ENCODE measurements around the gene EPC2.

EPC2 gene

DNA sequence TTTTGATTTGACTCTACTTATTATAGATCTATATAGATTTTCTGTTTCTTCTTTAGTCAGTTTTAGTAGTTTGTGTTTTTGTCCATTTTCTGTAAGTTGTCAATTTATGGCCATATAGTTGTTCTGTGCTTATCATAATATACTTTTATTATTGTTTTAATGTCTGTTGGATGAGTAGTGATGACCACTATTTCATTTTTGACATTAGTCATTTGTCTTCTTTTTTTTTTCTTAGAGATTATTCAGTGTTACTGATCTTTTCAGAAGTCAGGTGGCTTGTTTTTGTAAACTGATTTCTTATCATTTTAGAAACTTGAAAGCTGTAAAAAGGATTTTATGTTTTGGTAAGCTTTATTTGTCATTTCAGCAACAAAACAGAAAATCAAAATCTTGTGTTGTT, 57.3 kb downstream of the EPC2 start:
- no peaks in the 10 kb centered on the region for H3K27me3 ChIP-seq (ENCODE audit: control insufficient read depth in 1 of 2, insufficient read depth in 2 of 2, low read length in 2 of 2)
- H3K36me3 ChIP-seq (ENCODE audit: control insufficient read depth in 2 of 2, insufficient read depth in 2 of 2, low read length in 2 of 2): peaks cover 2 to 3% of the 10 kb centered on the region in 2 donors
- no peak overlapping the region for H3K27ac ChIP-seq (ENCODE audit: low read length)
- no peak overlapping the region for H3K4me3 ChIP-seq (ENCODE audit: low read length in 2 of 2)
- peaks cover 0 to 7% of the 10 kb centered on the region in 2 donors for H3K9me3 ChIP-seq (ENCODE audit: control insufficient read depth in 2 of 2, low read length in 2 of 2)
- H3K4me1 ChIP-seq (ENCODE audit: control insufficient read depth, insufficient read depth, low read length): no peaks in the 10 kb centered on the region
- H3K9ac ChIP-seq (ENCODE audit: low read length in 2 of 2): no peak overlapping the region

DNA sequence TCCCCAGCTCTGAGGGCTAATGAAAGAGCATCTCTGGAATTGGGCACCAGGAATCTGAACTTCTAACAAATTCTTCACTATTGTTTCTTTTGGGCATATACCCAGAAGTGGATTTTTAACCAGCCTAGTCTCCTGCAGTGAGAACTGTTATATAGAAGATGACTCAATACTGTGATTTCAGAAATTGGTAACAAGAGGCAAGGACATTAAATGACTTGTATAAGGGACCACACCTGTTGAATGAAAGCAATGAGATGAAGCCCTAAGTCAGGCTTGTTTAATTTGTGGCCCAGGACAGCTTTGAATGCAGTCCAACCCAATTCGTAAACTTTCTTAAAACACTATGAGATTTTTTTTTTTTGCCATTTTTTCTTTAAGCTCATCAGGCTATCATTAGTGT, 57.9 kb downstream of the EPC2 start:
- H3K27ac ChIP-seq (ENCODE audit: low read length): no peak overlapping the region
- H3K9ac ChIP-seq (ENCODE audit: low read length in 2 of 2): no peak overlapping the region
- H3K9me3 ChIP-seq (ENCODE audit: control insufficient read depth in 2 of 2, low read length in 2 of 2): peaks cover 0 to 7% of the 10 kb centered on the region in 2 donors
- H3K4me3 ChIP-seq (ENCODE audit: low read length in 2 of 2): no peak overlapping the region
- H3K4me1 ChIP-seq (ENCODE audit: control insufficient read depth, insufficient read depth, low read length): no peaks in the 10 kb centered on the region
- peaks cover 2 to 3% of the 10 kb centered on the region in 2 donors for H3K36me3 ChIP-seq (ENCODE audit: control insufficient read depth in 2 of 2, insufficient read depth in 2 of 2, low read length in 2 of 2)
- no peaks in the 10 kb centered on the region for H3K27me3 ChIP-seq (ENCODE audit: control insufficient read depth in 1 of 2, insufficient read depth in 2 of 2, low read length in 2 of 2)

DNA sequence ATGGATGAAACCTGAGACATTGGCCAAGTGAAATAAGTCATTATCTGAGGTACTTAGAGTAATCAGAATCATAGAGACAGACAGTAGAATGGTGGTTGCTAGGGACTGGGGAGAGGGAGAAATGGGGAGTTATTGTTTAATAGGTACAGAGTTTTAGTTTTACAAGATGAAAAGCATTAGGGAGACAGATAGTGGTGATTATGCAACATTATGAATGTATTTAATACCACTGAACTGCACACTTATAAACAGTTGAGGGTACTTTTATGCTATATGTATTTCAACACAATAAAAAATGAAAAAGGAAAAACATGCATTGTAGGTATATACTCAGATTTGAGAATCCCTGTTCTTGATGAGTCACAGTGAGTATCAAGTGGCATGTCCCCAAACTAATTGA, 59.7 kb downstream of the EPC2 start:
- Histone ChIP-seq H3K36me3 (ENCODE audit: control insufficient read depth in 2 of 2, insufficient read depth in 2 of 2, low read length in 2 of 2) (peaks cover 2 to 3% of the 10 kb centered on the region in 2 donors), H3K4me3 (ENCODE audit: low read length in 2 of 2) (no peak overlapping the region), H3K9me3 (ENCODE audit: control insufficient read depth in 2 of 2, low read length in 2 of 2) (peaks cover 0 to 7% of the 10 kb centered on the region in 2 donors), H3K27me3 (ENCODE audit: control insufficient read depth in 1 of 2, insufficient read depth in 2 of 2, low read length in 2 of 2) (no peaks in the 10 kb centered on the region), H3K27ac (ENCODE audit: low read length) (no peak overlapping the region), H3K4me1 (ENCODE audit: control insufficient read depth, insufficient read depth, low read length) (no peaks in the 10 kb centered on the region), H3K9ac (ENCODE audit: low read length in 2 of 2) (no peak overlapping the region)

DNA sequence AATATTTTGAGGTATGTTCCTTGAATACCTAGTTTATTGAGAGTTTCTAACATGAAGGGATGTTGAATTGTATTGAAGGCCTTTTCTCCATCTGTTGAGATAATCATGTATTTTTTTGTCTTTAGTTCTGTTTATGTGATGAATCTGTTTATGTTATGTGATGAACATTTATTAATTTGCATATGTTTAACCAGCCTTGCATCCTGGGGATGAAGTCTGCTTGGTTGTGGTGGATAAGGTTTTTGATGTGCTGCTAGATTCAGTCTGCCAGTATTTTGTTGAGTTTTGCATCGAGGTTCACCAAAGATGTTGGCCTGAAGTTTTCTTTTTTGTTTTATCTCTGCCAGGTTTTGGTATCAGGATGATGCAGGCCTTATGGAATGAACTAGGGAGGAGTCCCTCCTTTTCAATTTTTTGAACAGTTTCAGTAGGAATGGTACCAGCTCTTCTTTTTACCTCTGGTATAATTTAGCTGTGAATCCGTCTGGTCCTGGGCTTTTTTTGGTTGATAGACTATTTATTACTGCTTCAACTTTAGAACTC, 71.9 kb downstream of the EPC2 start:
- no peaks in the 10 kb centered on the region for H3K27me3 ChIP-seq (ENCODE audit: control insufficient read depth in 1 of 2, insufficient read depth in 2 of 2, low read length in 2 of 2)
- H3K9me3 ChIP-seq (ENCODE audit: control insufficient read depth in 2 of 2, low read length in 2 of 2): no peaks in the 10 kb centered on the region
- peaks cover 2% of the 10 kb centered on the region for H3K4me1 ChIP-seq (ENCODE audit: control insufficient read depth, insufficient read depth, low read length)
- no peak overlapping the region for H3K27ac ChIP-seq (ENCODE audit: low read length)
- H3K36me3 ChIP-seq (ENCODE audit: control insufficient read depth in 2 of 2, insufficient read depth in 2 of 2, low read length in 2 of 2): no peaks in the 10 kb centered on the region
- H3K4me3 ChIP-seq (ENCODE audit: low read length in 2 of 2): no peak overlapping the region
- H3K9ac ChIP-seq (ENCODE audit: low read length in 2 of 2): no peak overlapping the region

GRCh38 chr2:148718039-148718438, 73.5 kb downstream of the EPC2 start:
- Histone ChIP-seq H3K27me3 (ENCODE audit: control insufficient read depth in 1 of 2, insufficient read depth in 2 of 2, low read length in 2 of 2) (no peaks in the 10 kb centered on the region), H3K27ac (ENCODE audit: low read length) (no peak overlapping the region), H3K36me3 (ENCODE audit: control insufficient read depth in 2 of 2, insufficient read depth in 2 of 2, low read length in 2 of 2) (no peaks in the 10 kb centered on the region), H3K9me3 (ENCODE audit: control insufficient read depth in 2 of 2, low read length in 2 of 2) (no peaks in the 10 kb centered on the region), H3K9ac (ENCODE audit: low read length in 2 of 2) (no peak overlapping the region), H3K4me1 (ENCODE audit: control insufficient read depth, insufficient read depth, low read length) (peaks cover 5% of the 10 kb centered on the region), H3K4me3 (ENCODE audit: low read length in 2 of 2) (no peak overlapping the region)

DNA sequence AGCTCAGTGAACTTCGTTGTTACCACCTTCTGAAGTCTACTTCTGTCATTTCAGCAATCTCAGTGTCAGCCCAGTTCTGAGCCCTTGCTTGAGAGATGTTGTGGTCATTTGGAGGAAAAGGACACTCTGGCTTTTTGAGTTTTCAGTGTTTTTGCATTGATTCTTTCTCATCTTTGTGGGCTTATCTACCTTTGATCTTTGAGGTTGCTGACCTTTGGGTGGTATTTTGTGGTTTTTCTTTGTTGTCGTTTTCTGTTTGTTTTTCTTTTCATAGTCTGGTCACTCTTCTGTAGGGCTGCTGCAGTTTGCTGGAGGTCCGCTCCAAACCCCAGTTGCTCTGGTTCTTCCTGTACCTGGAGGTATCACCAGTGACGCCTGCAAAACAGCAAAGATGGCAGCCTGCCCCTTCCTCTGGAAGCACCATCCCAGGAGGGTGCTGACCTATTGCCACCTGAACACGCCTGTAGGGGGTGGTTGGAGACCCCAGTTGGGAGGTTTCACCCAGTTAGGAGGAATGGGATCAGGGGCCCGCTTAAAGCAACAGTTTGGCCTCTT, 74.7 kb downstream of the EPC2 start:
- H3K4me3 ChIP-seq (ENCODE audit: low read length in 2 of 2): no peak overlapping the region
- no peaks in the 10 kb centered on the region for H3K9me3 ChIP-seq (ENCODE audit: control insufficient read depth in 2 of 2, low read length in 2 of 2)
- H3K9ac ChIP-seq (ENCODE audit: low read length in 2 of 2): no peak overlapping the region
- H3K36me3 ChIP-seq (ENCODE audit: control insufficient read depth in 2 of 2, insufficient read depth in 2 of 2, low read length in 2 of 2): no peaks in the 10 kb centered on the region
- H3K27ac ChIP-seq (ENCODE audit: low read length): no peak overlapping the region
- no peaks in the 10 kb centered on the region for H3K27me3 ChIP-seq (ENCODE audit: control insufficient read depth in 1 of 2, insufficient read depth in 2 of 2, low read length in 2 of 2)
- H3K4me1 ChIP-seq (ENCODE audit: control insufficient read depth, insufficient read depth, low read length): peaks cover 5% of the 10 kb centered on the region

DNA sequence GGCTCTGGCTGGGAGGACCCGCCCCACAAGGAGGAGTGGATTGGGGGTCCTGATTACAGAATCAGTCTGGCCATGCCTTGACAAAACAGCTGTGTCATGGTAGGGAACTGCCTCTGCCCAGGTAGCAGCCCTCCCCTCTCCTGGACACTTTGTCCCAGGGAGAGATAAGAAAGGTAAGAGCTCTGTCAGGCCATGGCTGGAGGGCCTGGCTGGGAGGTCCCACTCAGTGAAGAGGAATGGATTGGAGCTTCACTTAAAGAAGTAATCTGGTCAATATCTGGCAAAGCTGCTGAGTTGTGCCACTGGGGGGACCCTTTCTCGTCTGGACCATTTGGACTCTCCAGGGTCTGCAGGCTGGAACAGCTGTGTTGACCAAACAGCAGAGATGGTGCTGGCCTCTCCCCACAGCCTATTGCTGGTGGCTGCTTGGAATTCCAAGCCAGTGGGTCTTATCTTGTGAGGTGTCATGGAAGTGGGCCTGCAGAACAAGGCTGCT, 75.4 kb downstream of the EPC2 start:
- Histone ChIP-seq H3K27ac (ENCODE audit: low read length) (no peak overlapping the region), H3K36me3 (ENCODE audit: control insufficient read depth in 2 of 2, insufficient read depth in 2 of 2, low read length in 2 of 2) (no peaks in the 10 kb centered on the region), H3K27me3 (ENCODE audit: control insufficient read depth in 1 of 2, insufficient read depth in 2 of 2, low read length in 2 of 2) (no peaks in the 10 kb centered on the region), H3K4me1 (ENCODE audit: control insufficient read depth, insufficient read depth, low read length) (peaks cover 5% of the 10 kb centered on the region), H3K9ac (ENCODE audit: low read length in 2 of 2) (no peak overlapping the region), H3K9me3 (ENCODE audit: control insufficient read depth in 2 of 2, low read length in 2 of 2) (no peaks in the 10 kb centered on the region), H3K4me3 (ENCODE audit: low read length in 2 of 2) (peak overlapping the region in 1 of 2 donors; percentile 67)

GRCh38 chr2:148720501-148721001, 76.0 kb downstream of the EPC2 start:
- H3K9ac ChIP-seq (ENCODE audit: low read length in 2 of 2): no peak overlapping the region
- H3K4me1 ChIP-seq (ENCODE audit: control insufficient read depth, insufficient read depth, low read length): peaks cover 5% of the 10 kb centered on the region
- H3K9me3 ChIP-seq (ENCODE audit: control insufficient read depth in 2 of 2, low read length in 2 of 2): no peaks in the 10 kb centered on the region
- no peak overlapping the region for H3K27ac ChIP-seq (ENCODE audit: low read length)
- H3K27me3 ChIP-seq (ENCODE audit: control insufficient read depth in 1 of 2, insufficient read depth in 2 of 2, low read length in 2 of 2): no peaks in the 10 kb centered on the region
- H3K4me3 ChIP-seq (ENCODE audit: low read length in 2 of 2): peak overlapping the region in 1 of 2 donors; percentile 67
- no peaks in the 10 kb centered on the region for H3K36me3 ChIP-seq (ENCODE audit: control insufficient read depth in 2 of 2, insufficient read depth in 2 of 2, low read length in 2 of 2)

- peaks cover 5% of the 10 kb centered on the region for H3K4me1 ChIP-seq (ENCODE audit: control insufficient read depth, insufficient read depth, low read length)
- no peaks in the 10 kb centered on the region for H3K9me3 ChIP-seq (ENCODE audit: control insufficient read depth in 2 of 2, low read length in 2 of 2)
- no peaks in the 10 kb centered on the region for H3K36me3 ChIP-seq (ENCODE audit: control insufficient read depth in 2 of 2, insufficient read depth in 2 of 2, low read length in 2 of 2)
- no peak overlapping the region for H3K9ac ChIP-seq (ENCODE audit: low read length in 2 of 2)
- H3K4me3 ChIP-seq (ENCODE audit: low read length in 2 of 2): no peak overlapping the region
- no peak overlapping the region for H3K27ac ChIP-seq (ENCODE audit: low read length)
- no peaks in the 10 kb centered on the region for H3K27me3 ChIP-seq (ENCODE audit: control insufficient read depth in 1 of 2, insufficient read depth in 2 of 2, low read length in 2 of 2)
These were observed 77.0 kb downstream of the EPC2 start for GRCh38 chr2:148721520-148721931.

- H3K36me3 ChIP-seq (ENCODE audit: control insufficient read depth in 2 of 2, insufficient read depth in 2 of 2, low read length in 2 of 2): no peaks in the 10 kb centered on the region
- no peaks in the 10 kb centered on the region for H3K9me3 ChIP-seq (ENCODE audit: control insufficient read depth in 2 of 2, low read length in 2 of 2)
- H3K27ac ChIP-seq (ENCODE audit: low read length): no peak overlapping the region
- H3K4me3 ChIP-seq (ENCODE audit: low read length in 2 of 2): no peak overlapping the region
- H3K9ac ChIP-seq (ENCODE audit: low read length in 2 of 2): no peak overlapping the region
- no peaks in the 10 kb centered on the region for H3K27me3 ChIP-seq (ENCODE audit: control insufficient read depth in 1 of 2, insufficient read depth in 2 of 2, low read length in 2 of 2)
- peaks cover 5% of the 10 kb centered on the region for H3K4me1 ChIP-seq (ENCODE audit: control insufficient read depth, insufficient read depth, low read length)
These were observed 77.6 kb downstream of the EPC2 start for GRCh38 chr2:148721991-148722777.

Measured in stomach smooth muscle (tissue), 2 donors.